Endothelial cell of umbilical vein (primary cell): ENCODE data around the gene AKAP13.

Experiments
- EZH2 ChIP-seq: IDR thresholded peaks from 2 replicates; pipeline ENCODE4 v1.6.1; 2012; ENCODE audit warnings: borderline replicate concordance, low read depth, mild to moderate bottlenecking, moderate library complexity, low read length, inconsistent platforms; ENCODE audit not compliant: severe bottlenecking
- MYC ChIP-seq: IDR thresholded peaks from one replicate; pipeline ENCODE4 v1.6.1; 2011; ENCODE audit warnings: mild to moderate bottlenecking, low read depth, low read length
- POLR2A ChIP-seq: IDR thresholded peaks from 2 replicates; pipeline ENCODE4 v1.6.1; 2012; ENCODE audit warnings: low read depth, mild to moderate bottlenecking, control low read depth, low read length
- POLR2AphosphoS5 ChIP-seq: IDR thresholded peaks from 2 replicates; pipeline ENCODE4 v1.6.1; 2012; ENCODE audit warnings: low read depth, mild to moderate bottlenecking, control low read depth, low read length, moderate library complexity; ENCODE audit not compliant: insufficient read depth
- TF ChIP-seq, protein P1 (sequence below), 2 donors: IDR thresholded peaks; 1 replicate in 1 of 2; 2 replicates in 1 of 2; pipeline ENCODE4 v1.5.1; 2011; ENCODE audit warnings: low read length in 2 of 2, mild to moderate bottlenecking in 2 of 2, moderate library complexity in 2 of 2, control low read depth in 1 of 2, inconsistent platforms in 1 of 2, low read depth in 1 of 2; ENCODE audit not compliant: insufficient read depth in 1 of 2; ENCODE audit errors: extremely low read depth in 1 of 2

DNA sequence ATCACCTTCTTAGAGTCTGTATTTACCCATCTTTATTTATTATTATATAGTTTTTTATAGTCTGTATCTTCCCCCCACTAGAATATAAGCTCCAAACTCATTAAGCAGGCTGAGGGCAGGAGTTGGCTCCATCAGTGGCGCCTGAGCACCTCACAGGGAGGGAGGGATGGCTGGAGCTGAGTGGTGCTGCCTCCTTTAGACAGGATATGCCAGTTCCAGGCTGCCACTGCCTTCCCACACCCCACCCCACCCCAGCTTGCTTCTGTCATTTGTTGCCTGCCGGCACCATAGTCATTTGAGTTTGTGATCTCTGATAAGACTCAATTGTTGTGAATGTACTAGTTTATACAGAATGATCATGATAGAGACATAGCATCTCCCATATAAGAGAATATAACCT, 328.8 kb downstream of the AKAP13 start:
- TF ChIP-seq, protein P1, sequence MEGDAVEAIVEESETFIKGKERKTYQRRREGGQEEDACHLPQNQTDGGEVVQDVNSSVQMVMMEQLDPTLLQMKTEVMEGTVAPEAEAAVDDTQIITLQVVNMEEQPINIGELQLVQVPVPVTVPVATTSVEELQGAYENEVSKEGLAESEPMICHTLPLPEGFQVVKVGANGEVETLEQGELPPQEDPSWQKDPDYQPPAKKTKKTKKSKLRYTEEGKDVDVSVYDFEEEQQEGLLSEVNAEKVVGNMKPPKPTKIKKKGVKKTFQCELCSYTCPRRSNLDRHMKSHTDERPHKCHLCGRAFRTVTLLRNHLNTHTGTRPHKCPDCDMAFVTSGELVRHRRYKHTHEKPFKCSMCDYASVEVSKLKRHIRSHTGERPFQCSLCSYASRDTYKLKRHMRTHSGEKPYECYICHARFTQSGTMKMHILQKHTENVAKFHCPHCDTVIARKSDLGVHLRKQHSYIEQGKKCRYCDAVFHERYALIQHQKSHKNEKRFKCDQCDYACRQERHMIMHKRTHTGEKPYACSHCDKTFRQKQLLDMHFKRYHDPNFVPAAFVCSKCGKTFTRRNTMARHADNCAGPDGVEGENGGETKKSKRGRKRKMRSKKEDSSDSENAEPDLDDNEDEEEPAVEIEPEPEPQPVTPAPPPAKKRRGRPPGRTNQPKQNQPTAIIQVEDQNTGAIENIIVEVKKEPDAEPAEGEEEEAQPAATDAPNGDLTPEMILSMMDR (IDR thresholded peaks at IDR 0.05; ENCODE audit: extremely low read depth in 1 of 2, insufficient read depth in 1 of 2, low read depth in 1 of 2, low read length in 2 of 2) = no peak
- TF ChIP-seq POLR2A (no peak), EZH2 (no peak), MYC (no peak), POLR2AphosphoS5 (no peak)
